Loucy (cell line): ENCODE data around the gene GNB5.

Experiments
- H2AFZ ChIP-seq: fragments of 200-600 bp; sonication (generic); 2 replicates; pipeline ENCODE4 v1.6.0; 2016; ENCODE audit warnings: antibody characterized with exemption, mild to moderate bottlenecking, low read length, moderate library complexity
- H3F3A ChIP-seq: fragments of 200-600 bp; 2 replicates; pipeline ENCODE4 v1.6.0; 2016; ENCODE audit warnings: antibody characterized with exemption, low read depth, mild to moderate bottlenecking
- H3K27me3 ChIP-seq: fragments of 200-600 bp; sonication (generic); 2 replicates; pipeline ENCODE4 v1.6.1; 2014; ENCODE audit warnings: low read length, mild to moderate bottlenecking; ENCODE audit not compliant: insufficient read depth, poor library complexity, severe bottlenecking
- H3K36me3 ChIP-seq: fragments of 200-600 bp; sonication (generic); 2 replicates; pipeline ENCODE4 v1.6.1; 2016; ENCODE audit warnings: low read length; ENCODE audit not compliant: insufficient read depth
- H3K4me1 ChIP-seq: fragments of 200-600 bp; sonication (generic); 2 replicates; pipeline ENCODE4 v1.5.1; 2014; ENCODE audit warnings: low read length, mild to moderate bottlenecking; ENCODE audit not compliant: insufficient read depth, poor library complexity, severe bottlenecking
- H3K4me2 ChIP-seq: fragments of 200-600 bp; sonication (generic); 2 replicates; pipeline ENCODE4 v1.6.0; 2014; ENCODE audit warnings: antibody characterized with exemption, low read length, low read depth, mild to moderate bottlenecking; ENCODE audit not compliant: poor library complexity, severe bottlenecking
- H3K4me3 ChIP-seq: fragments of 200-600 bp; sonication (generic); 2 replicates; pipeline ENCODE4 v1.5.1; 2014; ENCODE audit warnings: low read length, mild to moderate bottlenecking, mixed read lengths; ENCODE audit not compliant: poor library complexity, severe bottlenecking
- H3K79me2 ChIP-seq: fragments of 200-600 bp; sonication (generic); 2 replicates; pipeline ENCODE4 v1.6.1; 2014; ENCODE audit warnings: low read length; ENCODE audit not compliant: insufficient read depth
- H3K9ac ChIP-seq: fragments of 200-600 bp; sonication (generic); 2 replicates; pipeline ENCODE4 v1.6.0; 2014; ENCODE audit warnings: mild to moderate bottlenecking, low read depth, low read length, moderate library complexity; ENCODE audit not compliant: poor library complexity, severe bottlenecking
- H3K9me2 ChIP-seq: fragments of 200-600 bp; sonication (generic); replicated peaks from 2 replicates; pipeline ENCODE4 v1.6.1; 2016; ENCODE audit warnings: low read depth, low read length, mixed read lengths
- H3K9me3 ChIP-seq: fragments of 200-600 bp; sonication (generic); 2 replicates; pipeline ENCODE4 v1.6.1; 2014; ENCODE audit warnings: mild to moderate bottlenecking, antibody characterized with exemption, low read length, low read depth; ENCODE audit not compliant: insufficient read depth
- H4K20me1 ChIP-seq: fragments of 200-600 bp; sonication (generic); 2 replicates; pipeline ENCODE4 v1.6.0; 2014; ENCODE audit warnings: antibody characterized with exemption, low read length, mild to moderate bottlenecking; ENCODE audit not compliant: insufficient read depth, poor library complexity, severe bottlenecking
- EZH2phosphoT487 ChIP-seq: fragments of 200-600 bp; IDR thresholded peaks from 2 replicates; pipeline ENCODE4 v1.6.1; 2018; ENCODE audit warnings: antibody characterized with exemption, mild to moderate bottlenecking, moderate library complexity, borderline replicate concordance
- TF ChIP-seq, protein P1 (sequence below): fragments of 200-600 bp; sonication (generic); conservative IDR thresholded peaks from 2 replicates; pipeline ENCODE4 v1.5.1; 2014; ENCODE audit warnings: mild to moderate bottlenecking, antibody characterized with exemption, low read length

Gene GNB5

DNA sequence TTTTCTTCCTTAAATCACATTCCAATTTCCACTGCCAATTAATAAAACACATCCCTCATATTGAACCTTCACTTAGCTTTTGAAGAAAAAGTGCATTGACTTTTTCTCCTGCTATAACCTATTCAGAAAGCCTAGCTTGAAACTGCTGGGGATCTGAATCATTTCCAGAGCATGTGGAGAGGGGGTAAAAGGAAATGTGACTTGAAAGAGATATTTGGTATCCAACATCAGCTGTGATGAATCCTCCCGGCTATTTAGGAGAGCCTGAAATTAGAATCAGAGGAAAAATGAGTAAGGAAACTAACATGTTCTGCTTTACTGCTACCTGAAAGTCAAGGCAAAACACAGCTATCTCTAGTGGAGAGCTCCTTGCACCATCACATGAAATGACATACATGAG is 2.6 kb upstream of the GNB5 start:
- H3K4me2 ChIP-seq: no peak overlapping the region
- H3K36me3 ChIP-seq: 0 out of 2 replicates have a peak, but pooled peaks cover 5% of the 10 kb centered on the region
- no peaks in the 10 kb centered on the region for H3F3A ChIP-seq
- H4K20me1 ChIP-seq: no peaks in the 10 kb centered on the region
- H3K27me3 ChIP-seq: no peaks in the 10 kb centered on the region
- H3K9me3 ChIP-seq: no peaks in the 10 kb centered on the region
- H3K4me3 ChIP-seq: no peak overlapping the region
- no peaks in the 10 kb centered on the region for H3K79me2 ChIP-seq
- H3K9me2 ChIP-seq: no peaks in the 10 kb centered on the region
- H2AFZ ChIP-seq: no peak overlapping the region
- H3K4me1 ChIP-seq: no peaks in the 10 kb centered on the region
- TF ChIP-seq, protein P1, sequence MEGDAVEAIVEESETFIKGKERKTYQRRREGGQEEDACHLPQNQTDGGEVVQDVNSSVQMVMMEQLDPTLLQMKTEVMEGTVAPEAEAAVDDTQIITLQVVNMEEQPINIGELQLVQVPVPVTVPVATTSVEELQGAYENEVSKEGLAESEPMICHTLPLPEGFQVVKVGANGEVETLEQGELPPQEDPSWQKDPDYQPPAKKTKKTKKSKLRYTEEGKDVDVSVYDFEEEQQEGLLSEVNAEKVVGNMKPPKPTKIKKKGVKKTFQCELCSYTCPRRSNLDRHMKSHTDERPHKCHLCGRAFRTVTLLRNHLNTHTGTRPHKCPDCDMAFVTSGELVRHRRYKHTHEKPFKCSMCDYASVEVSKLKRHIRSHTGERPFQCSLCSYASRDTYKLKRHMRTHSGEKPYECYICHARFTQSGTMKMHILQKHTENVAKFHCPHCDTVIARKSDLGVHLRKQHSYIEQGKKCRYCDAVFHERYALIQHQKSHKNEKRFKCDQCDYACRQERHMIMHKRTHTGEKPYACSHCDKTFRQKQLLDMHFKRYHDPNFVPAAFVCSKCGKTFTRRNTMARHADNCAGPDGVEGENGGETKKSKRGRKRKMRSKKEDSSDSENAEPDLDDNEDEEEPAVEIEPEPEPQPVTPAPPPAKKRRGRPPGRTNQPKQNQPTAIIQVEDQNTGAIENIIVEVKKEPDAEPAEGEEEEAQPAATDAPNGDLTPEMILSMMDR: no peak
- TF ChIP-seq EZH2phosphoT487: no peak
- H3K9ac ChIP-seq: no peak overlapping the region

DNA sequence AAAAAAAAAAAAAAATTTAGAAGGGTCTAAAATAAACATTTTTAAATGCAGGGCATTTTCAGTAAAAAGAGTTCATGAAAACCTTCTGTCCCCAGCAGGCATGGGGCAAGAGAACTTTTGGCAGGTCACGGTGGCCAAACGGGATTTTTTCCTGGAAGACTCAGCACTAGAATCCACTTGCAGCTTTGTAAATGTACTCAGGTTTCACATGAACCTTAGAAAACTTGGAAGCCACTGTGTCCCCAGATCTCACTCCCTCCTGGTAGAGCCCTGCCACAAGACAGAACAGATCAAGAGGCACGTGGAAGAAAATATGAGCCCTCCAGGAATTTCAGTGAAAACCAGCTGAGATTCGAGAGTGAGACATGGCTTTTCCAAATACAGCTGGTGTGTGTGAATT is 2.1 kb upstream of the GNB5 start:
- Histone ChIP-seq H4K20me1 (no peaks in the 10 kb centered on the region), H3K36me3 (0 out of 2 replicates have a peak, but pooled peaks cover 5% of the 10 kb centered on the region), H2AFZ (no peak overlapping the region), H3K27me3 (no peaks in the 10 kb centered on the region), H3F3A (no peaks in the 10 kb centered on the region), H3K4me3 (no peak overlapping the region), H3K79me2 (no peaks in the 10 kb centered on the region), H3K4me1 (no peaks in the 10 kb centered on the region), H3K4me2 (no peak overlapping the region), H3K9me3 (no peaks in the 10 kb centered on the region), H3K9ac (no peak overlapping the region), H3K9me2 (no peaks in the 10 kb centered on the region)
- no peak for TF ChIP-seq EZH2phosphoT487
- TF ChIP-seq, protein P1: no peak

DNA sequence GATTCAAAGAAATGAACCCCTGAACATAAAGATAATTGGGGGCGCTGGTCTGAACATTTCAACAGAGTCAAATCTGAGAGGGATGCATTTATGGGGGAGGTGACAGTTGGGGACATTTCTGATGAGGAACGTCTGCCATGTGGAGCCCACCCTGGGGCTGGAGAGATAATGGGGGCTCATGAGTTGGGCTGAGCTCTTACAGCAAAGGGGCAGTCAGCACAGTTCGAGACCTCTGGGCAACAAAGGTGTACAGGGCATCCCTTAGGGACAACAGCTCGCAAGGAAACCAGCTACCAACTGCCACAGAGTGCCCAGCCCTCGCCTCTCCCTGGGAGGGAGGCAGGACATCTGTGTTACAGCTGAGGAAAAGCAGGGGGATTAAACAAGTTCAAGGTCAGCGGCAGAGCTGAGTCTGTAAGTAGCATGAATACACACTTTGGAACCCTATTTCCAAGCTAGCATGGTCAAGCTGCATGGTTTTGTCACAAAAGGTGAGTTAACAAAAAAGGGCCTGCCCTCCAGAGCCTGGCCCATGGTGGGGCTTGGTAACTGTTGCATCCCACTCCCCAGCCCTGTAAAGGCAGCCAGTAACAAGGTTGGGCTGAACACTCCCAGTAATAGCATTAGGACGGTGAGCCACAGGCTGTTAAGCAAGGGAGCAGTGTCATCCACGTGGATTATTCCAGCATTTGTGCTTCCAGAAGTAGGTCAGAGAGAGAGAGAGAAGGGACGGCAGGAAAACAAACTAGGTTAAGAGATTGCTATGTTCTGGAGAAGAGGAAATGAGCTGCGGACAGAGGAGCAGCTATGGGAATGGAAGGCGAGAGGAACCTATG is 4.3 kb downstream of the GNB5 start:
- no peak overlapping the region for H2AFZ ChIP-seq
- H3K9me2 ChIP-seq: no peaks in the 10 kb centered on the region
- H3K9ac ChIP-seq: no peak overlapping the region
- no peaks in the 10 kb centered on the region for H4K20me1 ChIP-seq
- no peak overlapping the region for H3K4me2 ChIP-seq
- TF ChIP-seq, protein P1: no peak
- no peak for TF ChIP-seq EZH2phosphoT487
- H3F3A ChIP-seq: no peaks in the 10 kb centered on the region
- no peaks in the 10 kb centered on the region for H3K79me2 ChIP-seq
- H3K36me3 ChIP-seq: no peaks in the 10 kb centered on the region
- H3K4me1 ChIP-seq: no peaks in the 10 kb centered on the region
- H3K27me3 ChIP-seq: no peaks in the 10 kb centered on the region
- H3K4me3 ChIP-seq: no peak overlapping the region
- no peaks in the 10 kb centered on the region for H3K9me3 ChIP-seq
